HL-60 (cell line): ENCODE measurements around the gene MAP7.

Source experiments
- CTCF ChIP-seq: IDR thresholded peaks from one replicate; pipeline ENCODE4 v1.5.1; 2011; ENCODE audit warnings: low read length, control low read depth, inconsistent platforms; ENCODE audit not compliant: insufficient read depth
- POLR2AphosphoS5 ChIP-seq: IDR thresholded peaks from 2 replicates; pipeline ENCODE4 v1.6.1; 2012; ENCODE audit warnings: low read depth
- REST ChIP-seq: IDR thresholded peaks from 2 replicates; pipeline ENCODE4 v1.6.1; 2012; ENCODE audit warnings: low read depth; ENCODE audit not compliant: insufficient replicate concordance

- no peak for TF ChIP-seq REST
- TF ChIP-seq CTCF = no peak
- no peak for TF ChIP-seq POLR2AphosphoS5
Observed at GRCh38 chr6:136503303-136504029, 46.8 kb downstream of the MAP7 start.
